DOHH2 (cell line): Measurements from ENCODE around the gene NLGN1.

Experiments used
- EZH2phosphoT487 ChIP-seq: fragments of 200-600 bp; sonication (generic); IDR thresholded peaks from 2 replicates; pipeline ENCODE4 v1.6.1; 2017; ENCODE audit warnings: borderline replicate concordance, mild to moderate bottlenecking, antibody characterized with exemption, low read length, moderate library complexity, mixed read lengths
- TF ChIP-seq, protein P1 (sequence below): fragments of 200-600 bp; sonication (generic); IDR thresholded peaks from one replicate; pipeline ENCODE4 v1.5.1; 2014; ENCODE audit warnings: antibody characterized with exemption, mild to moderate bottlenecking, low read depth, low read length; ENCODE audit not compliant: poor library complexity, severe bottlenecking

DNA sequence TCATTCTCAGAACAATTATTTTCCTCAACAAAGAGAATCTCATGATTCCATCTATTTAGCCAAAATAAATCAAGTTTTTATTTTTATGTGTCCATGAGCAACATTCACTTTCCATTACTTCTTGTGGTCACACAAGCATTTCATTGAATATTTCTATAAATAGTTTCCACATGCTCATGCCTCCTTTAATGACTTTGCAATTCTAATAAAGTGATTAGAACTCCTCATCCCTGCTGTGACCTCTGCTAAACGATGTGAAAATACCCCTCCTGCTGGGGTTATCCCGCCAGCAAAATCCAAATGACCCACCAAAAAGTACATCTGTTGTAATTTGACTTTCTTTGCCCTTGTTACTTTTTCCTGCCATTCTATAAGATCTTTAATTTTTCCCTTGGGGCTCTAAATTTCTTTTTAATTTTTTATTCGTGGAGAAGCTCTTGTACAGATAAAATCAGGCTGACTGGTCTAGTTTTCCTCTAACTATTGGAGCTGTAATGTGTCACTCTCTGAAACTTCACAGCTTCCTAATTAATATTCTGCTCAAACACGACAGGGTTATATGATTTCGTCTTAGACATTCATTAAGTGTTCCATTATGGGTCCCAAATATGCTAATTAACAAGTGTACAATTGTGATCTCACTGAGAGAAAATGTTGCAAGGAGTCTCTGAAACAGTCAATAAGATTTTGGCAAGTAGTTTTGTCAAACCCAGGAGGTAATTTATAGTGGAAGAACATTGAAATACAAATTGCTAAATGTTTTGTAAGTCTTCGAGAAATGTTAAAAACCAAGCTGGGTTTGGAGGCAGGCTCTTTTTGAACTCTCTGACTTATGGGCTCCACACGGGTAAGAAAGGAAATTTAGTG lies 928.5 kb downstream of the NLGN1 start:
- TF ChIP-seq, protein P1, sequence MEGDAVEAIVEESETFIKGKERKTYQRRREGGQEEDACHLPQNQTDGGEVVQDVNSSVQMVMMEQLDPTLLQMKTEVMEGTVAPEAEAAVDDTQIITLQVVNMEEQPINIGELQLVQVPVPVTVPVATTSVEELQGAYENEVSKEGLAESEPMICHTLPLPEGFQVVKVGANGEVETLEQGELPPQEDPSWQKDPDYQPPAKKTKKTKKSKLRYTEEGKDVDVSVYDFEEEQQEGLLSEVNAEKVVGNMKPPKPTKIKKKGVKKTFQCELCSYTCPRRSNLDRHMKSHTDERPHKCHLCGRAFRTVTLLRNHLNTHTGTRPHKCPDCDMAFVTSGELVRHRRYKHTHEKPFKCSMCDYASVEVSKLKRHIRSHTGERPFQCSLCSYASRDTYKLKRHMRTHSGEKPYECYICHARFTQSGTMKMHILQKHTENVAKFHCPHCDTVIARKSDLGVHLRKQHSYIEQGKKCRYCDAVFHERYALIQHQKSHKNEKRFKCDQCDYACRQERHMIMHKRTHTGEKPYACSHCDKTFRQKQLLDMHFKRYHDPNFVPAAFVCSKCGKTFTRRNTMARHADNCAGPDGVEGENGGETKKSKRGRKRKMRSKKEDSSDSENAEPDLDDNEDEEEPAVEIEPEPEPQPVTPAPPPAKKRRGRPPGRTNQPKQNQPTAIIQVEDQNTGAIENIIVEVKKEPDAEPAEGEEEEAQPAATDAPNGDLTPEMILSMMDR: no peak
- no peak for TF ChIP-seq EZH2phosphoT487
